Right ventricle myocardium inferior (tissue), 1 donor: ENCODE measurements around the gene SFT2D3. TPM values are rescaled to one million over a fixed set of nuclear protein-coding genes. Genes with fewer than 3 reads are reported as not detected.
A peak's percentile ranks its signal among the peaks of the same experiment; 100 is the strongest.

Experiments
- ATAC-seq: fragments of 200-7000 bp; cut with Tn5 transposase; one replicate; pipeline ENCODE4 v1.9.1; 2020; ENCODE audit warnings: mild to moderate bottlenecking, moderate library complexity
- DNase-seq: peaks from one replicate; pipeline ENCODE4 v3.0.0; 2021; ENCODE audit errors: missing footprints
- intact Hi-C: fragments of 100-400 bp; cut with DNase I; formaldehyde crosslinking; loops from one replicate; pipeline ENCODE4 v1.11.0; 2022
- total RNA-seq: library from RNA; stranded (reverse); fragmentation: NEBNext Ultra II Directional; extraction: Animal tissue kit (Norgen Biotek cat#: 25700); gene quantifications from one replicate; pipeline ENCODE4 v1.2.1, GENCODE V29; 2021
- donor health status: DM: no; HTN: yes; CAD: no; lungs with severe emphysema.

SFT2D3 gene
- total RNA-seq, 1 donor from 2014 or later, result 3.1 TPM

- DNase-seq, result no peak
- intact Hi-C loops, result no loop called here
- ATAC-seq, result peak; percentile 27
Measured at GRCh38 chr2:127662937-127663565, 38.2 kb upstream of the SFT2D3 start.

DNA sequence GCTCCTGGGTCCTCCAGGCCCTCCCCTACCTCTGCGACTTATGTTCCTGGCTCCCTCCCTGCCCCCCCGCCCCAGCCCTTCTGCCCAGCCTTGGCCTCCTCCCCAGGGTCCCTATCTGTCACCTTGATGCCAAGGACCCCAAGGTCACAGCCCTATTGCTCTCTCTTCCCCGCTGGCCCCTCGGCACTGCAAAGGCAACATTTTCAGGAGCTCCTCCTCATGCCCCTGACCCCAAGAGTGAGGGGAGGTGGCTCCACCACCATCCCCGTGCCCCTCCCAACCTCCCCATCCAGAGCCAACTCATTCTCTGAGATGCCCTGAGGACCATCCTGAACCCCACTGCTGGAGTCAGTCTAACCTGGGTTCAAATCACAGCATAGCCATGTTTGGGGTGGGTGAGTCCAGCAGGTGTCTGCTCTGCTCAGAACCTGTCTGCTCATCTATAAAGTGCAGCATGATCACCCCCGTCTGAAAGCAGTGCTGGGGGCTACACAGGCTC, 37.7 kb upstream of the SFT2D3 start:
- no peak for ATAC-seq
- intact Hi-C loops, result no loop called here
- DNase-seq, result no peak

GRCh38 chr2:127664065-127664894, 37.0 kb upstream of the SFT2D3 start:
- no peak for DNase-seq
- ATAC-seq, result peak; percentile 9
- intact Hi-C loops, result no loop called here

GRCh38 chr2:127664895-127665225, 36.4 kb upstream of the SFT2D3 start:
- intact Hi-C loops, result no loop called here
- no peak for ATAC-seq

GRCh38 chr2:127665267-127665893, 35.9 kb upstream of the SFT2D3 start:
- no peak for ATAC-seq
- intact Hi-C loops, result no loop called here
- no peak for DNase-seq

More at GRCh38 chr2:127664895-127665225, 36.4 kb upstream of the SFT2D3 start:
- DNase-seq, result no peak

- intact Hi-C loops, result no loop called here
- no peak for ATAC-seq
Measured at GRCh38 chr2:127669056-127669455, 32.2 kb upstream of the SFT2D3 start.

DNA sequence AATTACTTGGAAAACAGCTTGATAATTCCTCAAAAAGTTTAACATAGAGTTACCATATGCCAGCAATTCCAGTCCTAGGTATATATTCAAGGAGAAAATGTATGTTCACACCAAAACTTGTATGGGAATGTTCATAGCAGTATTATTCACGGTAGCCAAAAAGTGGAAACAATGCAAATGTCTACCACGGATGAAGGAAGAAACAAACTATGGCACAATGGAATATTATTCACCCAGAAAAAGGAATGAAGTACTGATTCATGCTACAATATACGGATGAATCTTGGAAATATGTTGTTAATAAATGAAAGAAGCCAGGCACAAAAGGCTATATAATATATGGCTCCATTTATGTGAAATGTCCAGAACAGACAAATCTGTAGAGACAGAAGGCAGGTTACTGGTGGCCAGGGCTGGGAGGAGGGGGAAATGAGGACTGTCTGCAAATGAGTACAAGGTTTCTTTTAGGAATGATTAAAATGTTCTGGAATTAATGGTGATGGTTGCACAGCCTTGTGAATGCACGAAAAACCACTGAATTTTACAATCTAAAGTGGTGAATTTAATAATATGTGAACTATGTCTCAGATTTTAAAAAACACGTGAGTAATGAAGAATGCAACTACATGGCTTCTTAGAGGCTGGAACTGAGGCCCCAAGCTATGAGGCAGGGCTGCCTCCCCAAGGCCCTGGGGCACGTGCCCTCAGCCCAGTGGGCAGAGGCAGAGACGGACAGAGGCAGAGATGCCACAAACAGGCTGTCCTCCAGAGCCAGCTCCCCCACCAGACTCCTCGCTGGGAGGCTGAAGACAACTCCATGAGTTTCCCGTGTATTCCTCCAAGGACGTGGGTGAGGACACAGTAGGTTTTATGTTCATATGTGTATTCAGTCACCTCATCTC, 31.0 kb upstream of the SFT2D3 start:
- no peak for DNase-seq
- intact Hi-C loops, result loop anchor here (5.0 to 10.0 kb wide), 2 partner anchors 33 to 146 kb away; partner anchors contain the start of gene IWS1
- ATAC-seq, result no peak

More at GRCh38 chr2:127669056-127669455, 32.2 kb upstream of the SFT2D3 start:
- no peak for DNase-seq

DNA sequence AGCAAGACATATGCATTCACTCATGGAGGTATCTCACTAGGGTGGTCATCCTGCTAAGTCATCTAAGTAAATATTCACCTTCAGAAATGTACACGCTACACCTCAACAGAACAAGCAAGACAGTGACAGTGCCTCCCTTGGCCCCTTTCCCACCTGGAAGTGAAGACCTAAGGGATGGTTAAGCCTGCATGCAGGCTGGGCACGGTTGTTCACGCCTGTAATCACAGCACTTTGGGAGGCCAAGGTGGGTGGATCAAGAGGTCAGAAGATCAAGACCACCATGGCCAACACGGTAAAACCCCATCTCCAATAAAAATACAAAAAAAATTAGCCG, 30.4 kb upstream of the SFT2D3 start:
- intact Hi-C loops, result loop anchor here (5.0 to 10.0 kb wide), 2 partner anchors 34 to 146 kb away; partner anchors contain the start of gene IWS1
- ATAC-seq, result no peak

DNA sequence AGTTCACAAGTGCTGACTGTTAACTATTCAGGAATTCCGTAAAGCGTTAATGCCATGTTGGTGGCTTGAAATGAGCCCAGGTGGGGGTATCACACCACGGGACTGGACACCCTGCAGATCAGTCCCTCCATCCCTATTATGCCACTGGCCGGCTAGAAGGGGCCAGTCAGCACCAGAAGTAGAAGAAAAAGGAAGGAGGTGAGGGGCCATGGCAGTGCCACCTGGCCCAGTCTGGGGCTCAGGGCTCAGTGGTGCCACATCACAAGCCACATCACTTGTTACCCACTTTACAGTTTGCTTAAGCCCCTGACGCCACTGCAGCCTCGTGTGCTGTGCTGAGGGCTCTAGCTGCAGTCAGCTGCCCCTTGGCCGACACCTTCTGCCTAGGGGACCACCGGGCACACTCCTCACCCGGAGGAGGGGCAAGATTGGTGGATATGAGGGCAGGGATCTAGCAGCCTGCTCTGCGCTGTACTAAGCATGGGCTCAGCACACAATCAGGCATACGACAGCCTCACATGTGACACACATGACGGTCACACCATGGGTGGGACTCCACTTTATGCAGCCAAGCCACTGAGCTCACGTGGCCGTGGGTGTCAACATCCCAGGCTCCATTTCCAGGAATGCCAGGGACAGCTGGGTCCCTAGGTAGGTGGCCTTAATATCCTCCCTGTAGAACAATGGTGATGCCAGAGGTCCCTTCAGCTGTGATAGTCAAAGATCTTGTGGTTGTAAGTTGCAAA, 29.6 kb upstream of the SFT2D3 start:
- ATAC-seq (no peak), DNase-seq (no peak)
- intact Hi-C loops, result loop anchor here (5.0 to 10.0 kb wide), 2 partner anchors 34 to 147 kb away; partner anchors contain the start of gene IWS1

More for the DNA sequence above, 30.4 kb upstream of the SFT2D3 start:
- DNase-seq, result no peak

DNA sequence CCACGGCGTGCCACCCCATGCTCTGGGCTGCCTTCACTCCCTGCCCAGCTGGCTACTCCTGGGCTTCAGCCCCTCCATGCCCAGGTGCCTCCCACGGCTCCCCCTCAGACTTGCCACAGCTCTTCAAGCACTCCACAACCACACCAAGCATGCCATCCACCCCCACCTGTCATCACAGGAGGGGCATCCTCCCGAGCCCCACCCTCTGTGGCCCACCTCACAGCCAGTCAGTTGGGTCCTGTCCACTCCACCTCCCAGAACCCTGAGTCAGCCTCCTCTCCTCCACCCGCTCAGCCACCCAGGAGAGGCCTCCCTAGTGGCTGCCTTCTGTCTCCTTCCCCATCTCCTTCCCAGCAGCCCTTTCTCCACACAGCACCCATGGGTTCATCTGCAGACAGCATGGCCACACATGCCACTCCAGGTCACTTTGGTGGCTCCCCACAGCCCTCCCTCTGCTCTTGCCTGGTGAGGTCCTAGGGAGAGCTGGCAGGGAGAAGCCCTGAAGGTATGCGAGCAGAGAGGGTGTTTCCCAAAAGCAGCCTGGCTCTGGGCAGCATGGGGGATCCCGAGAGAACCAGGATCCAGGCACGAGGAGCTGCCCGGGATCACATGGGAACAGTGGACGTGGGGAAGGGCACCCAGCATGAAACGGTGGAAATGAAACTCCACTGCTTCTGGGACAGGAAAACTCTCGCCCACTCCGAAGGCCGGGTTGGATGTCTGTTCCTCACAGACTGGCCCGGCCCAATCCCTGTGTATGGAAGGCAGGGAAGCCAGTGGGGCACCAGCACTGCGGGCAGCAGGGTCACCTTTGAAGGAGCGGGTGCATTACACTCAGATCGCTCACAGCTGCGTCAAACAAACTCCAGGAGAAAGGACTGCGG, 28.7 kb upstream of the SFT2D3 start:
- intact Hi-C loops, result loop anchor here (5.0 to 10.0 kb wide), 2 partner anchors 35 to 148 kb away; partner anchors contain the start of gene IWS1

GRCh38 chr2:127673291-127674069, 27.8 kb upstream of the SFT2D3 start:
- no peak for ATAC-seq
- intact Hi-C loops, result loop anchor here (2.0 to 10.0 kb wide), 3 partner anchors 15 to 149 kb away; partner anchors contain the start of gene IWS1
- DNase-seq, result no peak

More for the DNA sequence above, 28.7 kb upstream of the SFT2D3 start:
- DNase-seq (no peak), ATAC-seq (peak; percentile 30)

- intact Hi-C loops, result loop anchor here (2.0 to 10.0 kb wide), 3 partner anchors 16 to 150 kb away; partner anchors contain the start of gene IWS1
- DNase-seq (peak; percentile 65), ATAC-seq (peak; percentile 37)
Measured at GRCh38 chr2:127674241-127675209, 26.8 kb upstream of the SFT2D3 start.

DNA sequence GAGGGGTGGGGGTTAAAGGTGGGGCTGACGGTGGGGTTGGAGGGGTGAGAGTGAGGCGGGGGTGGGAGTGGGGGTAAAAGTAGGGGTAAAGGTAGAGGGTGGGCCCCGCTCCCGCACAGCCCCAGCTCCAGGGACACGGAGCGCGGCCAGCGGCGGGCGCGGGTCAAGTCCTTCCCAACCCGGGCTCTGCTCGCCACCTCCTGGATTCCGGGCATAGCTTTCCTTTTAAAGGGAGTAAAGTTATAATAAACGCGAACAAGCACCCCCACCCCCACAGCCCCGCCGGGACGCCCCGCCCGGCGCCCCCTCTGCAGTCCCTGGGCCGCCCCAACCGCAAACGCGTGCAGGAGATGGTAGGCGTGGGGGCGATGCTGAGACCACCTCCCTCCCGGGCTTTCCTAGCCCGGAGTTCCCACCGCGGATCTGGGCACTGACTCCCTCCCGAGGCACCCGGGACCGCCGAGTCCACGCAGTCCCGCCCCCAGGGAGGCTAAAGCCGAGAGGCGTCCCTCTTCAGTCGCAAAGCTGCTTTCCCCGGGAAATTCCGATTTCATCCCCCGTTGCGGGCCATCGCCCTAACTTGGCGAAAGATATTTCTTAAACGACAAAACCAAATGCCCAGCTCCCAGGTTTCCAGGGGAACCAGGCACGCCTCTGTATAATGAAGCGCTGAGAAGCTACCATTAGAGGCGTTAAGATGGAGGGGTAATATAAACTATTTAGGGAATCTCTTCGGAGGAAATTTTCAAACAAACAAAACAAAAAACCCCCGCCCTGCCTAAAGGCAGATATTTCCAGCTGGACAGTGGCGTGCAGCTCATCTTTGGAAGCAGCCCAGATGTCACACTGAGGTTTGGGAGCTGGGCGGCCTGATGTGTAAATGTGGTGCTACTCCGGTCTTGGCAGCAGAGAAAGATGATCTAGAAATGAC, 25.7 kb upstream of the SFT2D3 start, which contains the start of gene LIMS2:
Gene LIMS2 (minus strand): TSS at position 200 of the 931 bp plus-strand sequence. CDS start 506 bp downstream, outside the sequence.
- intact Hi-C loops, result loop anchor here (2.0 to 10.0 kb wide), 3 partner anchors 17 to 151 kb away; partner anchors contain the start of genes IWS1 and SFT2D3
- peak; percentile 66 for DNase-seq
- peak; percentile 36 for ATAC-seq
